ENCODE measurements around the gene IL2RA.

- TF ChIP-seq MYC (IDR thresholded peaks at IDR 0.05; ENCODE audit: low read depth, low read length) (no peak), MYC (CRISPR knock-in tag; IDR thresholded peaks at IDR 0.05; ENCODE audit: borderline replicate concordance, low read depth) (no peak), CEBPB (tag; IDR thresholded peaks at IDR 0.05) (no peak), ZNF174 (CRISPR knock-in tag; IDR thresholded peaks at IDR 0.05) (no peak)
- TF ChIP-seq, protein P1, sequence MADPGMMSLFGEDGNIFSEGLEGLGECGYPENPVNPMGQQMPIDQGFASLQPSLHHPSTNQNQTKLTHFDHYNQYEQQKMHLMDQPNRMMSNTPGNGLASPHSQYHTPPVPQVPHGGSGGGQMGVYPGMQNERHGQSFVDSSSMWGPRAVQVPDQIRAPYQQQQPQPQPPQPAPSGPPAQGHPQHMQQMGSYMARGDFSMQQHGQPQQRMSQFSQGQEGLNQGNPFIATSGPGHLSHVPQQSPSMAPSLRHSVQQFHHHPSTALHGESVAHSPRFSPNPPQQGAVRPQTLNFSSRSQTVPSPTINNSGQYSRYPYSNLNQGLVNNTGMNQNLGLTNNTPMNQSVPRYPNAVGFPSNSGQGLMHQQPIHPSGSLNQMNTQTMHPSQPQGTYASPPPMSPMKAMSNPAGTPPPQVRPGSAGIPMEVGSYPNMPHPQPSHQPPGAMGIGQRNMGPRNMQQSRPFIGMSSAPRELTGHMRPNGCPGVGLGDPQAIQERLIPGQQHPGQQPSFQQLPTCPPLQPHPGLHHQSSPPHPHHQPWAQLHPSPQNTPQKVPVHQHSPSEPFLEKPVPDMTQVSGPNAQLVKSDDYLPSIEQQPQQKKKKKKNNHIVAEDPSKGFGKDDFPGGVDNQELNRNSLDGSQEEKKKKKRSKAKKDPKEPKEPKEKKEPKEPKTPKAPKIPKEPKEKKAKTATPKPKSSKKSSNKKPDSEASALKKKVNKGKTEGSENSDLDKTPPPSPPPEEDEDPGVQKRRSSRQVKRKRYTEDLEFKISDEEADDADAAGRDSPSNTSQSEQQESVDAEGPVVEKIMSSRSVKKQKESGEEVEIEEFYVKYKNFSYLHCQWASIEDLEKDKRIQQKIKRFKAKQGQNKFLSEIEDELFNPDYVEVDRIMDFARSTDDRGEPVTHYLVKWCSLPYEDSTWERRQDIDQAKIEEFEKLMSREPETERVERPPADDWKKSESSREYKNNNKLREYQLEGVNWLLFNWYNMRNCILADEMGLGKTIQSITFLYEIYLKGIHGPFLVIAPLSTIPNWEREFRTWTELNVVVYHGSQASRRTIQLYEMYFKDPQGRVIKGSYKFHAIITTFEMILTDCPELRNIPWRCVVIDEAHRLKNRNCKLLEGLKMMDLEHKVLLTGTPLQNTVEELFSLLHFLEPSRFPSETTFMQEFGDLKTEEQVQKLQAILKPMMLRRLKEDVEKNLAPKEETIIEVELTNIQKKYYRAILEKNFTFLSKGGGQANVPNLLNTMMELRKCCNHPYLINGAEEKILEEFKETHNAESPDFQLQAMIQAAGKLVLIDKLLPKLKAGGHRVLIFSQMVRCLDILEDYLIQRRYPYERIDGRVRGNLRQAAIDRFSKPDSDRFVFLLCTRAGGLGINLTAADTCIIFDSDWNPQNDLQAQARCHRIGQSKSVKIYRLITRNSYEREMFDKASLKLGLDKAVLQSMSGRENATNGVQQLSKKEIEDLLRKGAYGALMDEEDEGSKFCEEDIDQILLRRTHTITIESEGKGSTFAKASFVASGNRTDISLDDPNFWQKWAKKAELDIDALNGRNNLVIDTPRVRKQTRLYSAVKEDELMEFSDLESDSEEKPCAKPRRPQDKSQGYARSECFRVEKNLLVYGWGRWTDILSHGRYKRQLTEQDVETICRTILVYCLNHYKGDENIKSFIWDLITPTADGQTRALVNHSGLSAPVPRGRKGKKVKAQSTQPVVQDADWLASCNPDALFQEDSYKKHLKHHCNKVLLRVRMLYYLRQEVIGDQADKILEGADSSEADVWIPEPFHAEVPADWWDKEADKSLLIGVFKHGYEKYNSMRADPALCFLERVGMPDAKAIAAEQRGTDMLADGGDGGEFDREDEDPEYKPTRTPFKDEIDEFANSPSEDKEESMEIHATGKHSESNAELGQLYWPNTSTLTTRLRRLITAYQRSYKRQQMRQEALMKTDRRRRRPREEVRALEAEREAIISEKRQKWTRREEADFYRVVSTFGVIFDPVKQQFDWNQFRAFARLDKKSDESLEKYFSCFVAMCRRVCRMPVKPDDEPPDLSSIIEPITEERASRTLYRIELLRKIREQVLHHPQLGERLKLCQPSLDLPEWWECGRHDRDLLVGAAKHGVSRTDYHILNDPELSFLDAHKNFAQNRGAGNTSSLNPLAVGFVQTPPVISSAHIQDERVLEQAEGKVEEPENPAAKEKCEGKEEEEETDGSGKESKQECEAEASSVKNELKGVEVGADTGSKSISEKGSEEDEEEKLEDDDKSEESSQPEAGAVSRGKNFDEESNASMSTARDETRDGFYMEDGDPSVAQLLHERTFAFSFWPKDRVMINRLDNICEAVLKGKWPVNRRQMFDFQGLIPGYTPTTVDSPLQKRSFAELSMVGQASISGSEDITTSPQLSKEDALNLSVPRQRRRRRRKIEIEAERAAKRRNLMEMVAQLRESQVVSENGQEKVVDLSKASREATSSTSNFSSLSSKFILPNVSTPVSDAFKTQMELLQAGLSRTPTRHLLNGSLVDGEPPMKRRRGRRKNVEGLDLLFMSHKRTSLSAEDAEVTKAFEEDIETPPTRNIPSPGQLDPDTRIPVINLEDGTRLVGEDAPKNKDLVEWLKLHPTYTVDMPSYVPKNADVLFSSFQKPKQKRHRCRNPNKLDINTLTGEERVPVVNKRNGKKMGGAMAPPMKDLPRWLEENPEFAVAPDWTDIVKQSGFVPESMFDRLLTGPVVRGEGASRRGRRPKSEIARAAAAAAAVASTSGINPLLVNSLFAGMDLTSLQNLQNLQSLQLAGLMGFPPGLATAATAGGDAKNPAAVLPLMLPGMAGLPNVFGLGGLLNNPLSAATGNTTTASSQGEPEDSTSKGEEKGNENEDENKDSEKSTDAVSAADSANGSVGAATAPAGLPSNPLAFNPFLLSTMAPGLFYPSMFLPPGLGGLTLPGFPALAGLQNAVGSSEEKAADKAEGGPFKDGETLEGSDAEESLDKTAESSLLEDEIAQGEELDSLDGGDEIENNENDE (IDR thresholded peaks at IDR 0.05; ENCODE audit: low read depth, low read length) = no peak
Observed at GRCh38 chr10:6027929-6028328, 34.2 kb downstream of the IL2RA start.
